GM19328 (cell line): Measurements from ENCODE around the gene NINJ1.

Experiments used
- ATAC-seq: cut with Tn5 transposase; IDR thresholded peaks from one replicate; pipeline ENCODE4 v1.9.1; 2021; ENCODE audit warnings: mild to moderate bottlenecking, moderate library complexity; ENCODE audit not compliant: unreplicated experiment

NINJ1 gene

DNA sequence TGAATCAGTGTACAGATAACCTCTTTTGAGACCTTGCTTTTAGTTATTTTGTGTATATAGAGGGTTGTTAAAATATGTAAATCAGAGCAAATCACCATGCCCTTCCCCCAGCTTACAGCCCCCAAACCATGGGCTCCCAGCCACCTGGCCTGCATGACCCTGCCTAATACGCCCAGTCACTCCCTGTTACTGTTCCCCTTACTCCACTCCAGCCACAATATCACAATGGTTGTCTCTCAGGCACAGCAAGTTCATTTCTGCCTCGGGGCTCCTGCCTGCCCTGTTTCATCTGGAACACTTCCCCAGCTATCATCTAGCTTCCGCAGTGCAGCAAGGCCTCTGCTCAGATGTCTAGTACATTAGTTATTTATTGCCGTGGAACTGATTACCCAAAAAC lies 43.0 kb downstream of the NINJ1 start:
- ATAC-seq = no peak

DNA sequence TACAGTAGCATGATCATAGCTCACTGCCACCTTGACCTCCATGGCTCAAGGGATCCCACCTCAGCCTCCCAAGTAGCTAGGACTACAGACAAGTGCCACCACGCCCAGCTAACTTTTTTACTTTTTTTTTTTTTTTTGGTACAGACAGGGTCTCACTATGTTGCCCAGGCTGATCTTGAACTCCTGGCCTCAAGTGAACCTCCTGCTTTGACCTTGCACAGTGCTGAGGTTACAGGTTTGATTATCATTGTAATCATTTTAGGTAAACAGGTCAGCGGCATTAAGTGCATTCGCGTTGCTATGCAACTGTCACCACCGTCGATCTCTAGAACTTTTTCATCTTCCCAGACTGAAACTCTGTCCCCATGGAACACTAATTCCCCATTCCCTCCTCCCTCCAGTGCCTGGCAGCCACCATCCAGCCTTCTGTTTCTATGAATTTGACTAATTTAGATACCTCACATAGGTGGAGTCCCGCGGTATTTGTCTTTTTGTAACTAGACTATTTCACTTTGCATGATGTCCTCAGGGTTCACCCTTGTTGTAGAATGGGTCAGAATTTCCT lies 43.9 kb downstream of the NINJ1 start:
- no peak for ATAC-seq

DNA sequence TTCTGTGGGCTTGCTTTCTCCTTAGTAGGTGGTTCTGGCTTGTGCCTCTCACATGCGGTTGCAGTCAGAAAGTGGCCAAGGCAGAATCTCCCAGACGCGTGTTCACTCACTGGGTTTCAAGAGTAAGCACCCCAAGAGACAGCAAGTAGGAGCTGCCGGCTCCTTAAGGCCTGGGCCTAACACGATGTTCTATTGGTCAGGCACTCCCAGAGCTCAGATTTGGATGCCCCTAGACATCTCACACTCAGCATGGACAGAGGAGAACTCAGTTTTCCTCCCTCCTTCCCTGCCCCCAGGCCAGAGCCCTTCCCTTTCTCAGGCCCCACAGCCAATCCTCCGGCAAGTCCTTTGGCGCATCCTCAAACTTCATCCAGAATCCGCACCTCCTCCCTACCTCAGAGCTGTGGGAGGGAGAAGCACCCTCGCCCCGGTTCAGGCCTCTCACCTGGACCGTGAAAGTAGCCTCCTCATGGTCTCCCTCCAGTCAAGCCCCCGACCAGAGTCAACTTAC lies 44.5 kb downstream of the NINJ1 start:
- ATAC-seq = no peak

DNA sequence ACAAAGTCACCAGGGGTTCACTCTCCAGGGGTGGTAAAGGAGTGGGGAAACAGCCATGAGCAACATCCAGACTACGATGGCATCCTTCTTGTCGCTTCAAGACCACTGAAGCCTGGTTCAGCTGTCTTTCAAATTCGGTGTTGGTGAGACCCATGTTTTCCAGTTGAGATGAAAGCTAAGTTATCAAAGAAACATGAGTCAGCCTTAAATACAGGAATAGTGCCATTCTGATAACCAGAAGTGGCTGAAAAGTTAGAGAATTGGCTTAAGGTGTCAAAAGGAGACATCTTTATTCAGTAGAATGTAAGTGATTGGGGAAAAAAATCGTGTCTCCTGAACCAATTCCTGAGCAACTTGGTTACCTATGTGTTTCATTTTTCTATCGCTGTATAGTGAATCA lies 45.0 kb downstream of the NINJ1 start:
- no peak for ATAC-seq

DNA sequence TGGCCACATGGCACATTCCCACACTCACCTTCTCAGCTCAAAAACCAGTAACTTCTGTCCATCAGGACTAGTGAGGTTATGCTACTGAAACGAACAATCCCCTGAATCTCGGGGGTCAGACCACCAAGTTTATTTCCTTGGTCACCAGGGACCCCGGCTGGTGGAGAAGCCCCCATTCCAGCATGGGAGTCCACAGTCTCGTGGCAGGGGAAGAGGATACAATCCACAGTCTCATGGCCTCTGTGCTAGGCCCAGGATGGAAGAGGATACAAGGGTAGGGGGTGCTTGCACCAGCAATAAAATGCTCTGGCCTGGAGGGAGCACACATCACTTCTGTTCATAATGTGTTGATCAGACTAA lies 45.4 kb downstream of the NINJ1 start:
- no peak for ATAC-seq

DNA sequence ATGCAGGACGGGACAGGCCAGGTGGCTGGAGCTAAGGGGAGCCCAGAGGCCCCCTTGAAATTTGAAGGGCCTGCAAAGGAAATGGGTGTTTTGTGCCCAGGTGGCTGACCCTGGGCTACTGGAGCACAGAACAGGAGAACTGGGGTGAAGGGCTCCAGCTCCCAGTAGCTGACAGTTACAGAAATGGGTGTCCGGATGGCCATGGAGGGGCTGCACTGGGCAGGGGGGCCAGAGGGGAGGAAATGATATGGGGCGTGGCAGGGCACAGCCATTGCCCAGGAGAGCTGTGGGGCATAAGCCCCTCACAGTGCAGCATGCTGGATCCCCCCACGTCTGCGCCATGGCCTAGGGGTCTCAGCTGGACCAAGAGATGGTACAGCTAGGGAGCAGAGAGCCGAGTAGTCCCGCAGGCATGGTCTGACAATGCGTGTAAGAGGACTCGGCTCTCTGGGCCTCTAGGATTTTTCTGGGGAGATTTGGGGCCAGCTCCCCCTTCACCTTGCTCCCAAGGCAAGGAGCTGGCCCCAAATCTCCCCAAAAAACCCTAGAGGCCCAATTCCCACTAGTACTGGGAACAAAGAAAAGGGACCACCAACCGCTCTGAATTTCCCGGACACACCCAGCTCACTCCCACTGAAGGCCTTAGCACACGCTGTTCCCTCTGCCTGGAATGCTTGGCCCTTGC lies 45.9 kb downstream of the NINJ1 start:
- no peak for ATAC-seq

DNA sequence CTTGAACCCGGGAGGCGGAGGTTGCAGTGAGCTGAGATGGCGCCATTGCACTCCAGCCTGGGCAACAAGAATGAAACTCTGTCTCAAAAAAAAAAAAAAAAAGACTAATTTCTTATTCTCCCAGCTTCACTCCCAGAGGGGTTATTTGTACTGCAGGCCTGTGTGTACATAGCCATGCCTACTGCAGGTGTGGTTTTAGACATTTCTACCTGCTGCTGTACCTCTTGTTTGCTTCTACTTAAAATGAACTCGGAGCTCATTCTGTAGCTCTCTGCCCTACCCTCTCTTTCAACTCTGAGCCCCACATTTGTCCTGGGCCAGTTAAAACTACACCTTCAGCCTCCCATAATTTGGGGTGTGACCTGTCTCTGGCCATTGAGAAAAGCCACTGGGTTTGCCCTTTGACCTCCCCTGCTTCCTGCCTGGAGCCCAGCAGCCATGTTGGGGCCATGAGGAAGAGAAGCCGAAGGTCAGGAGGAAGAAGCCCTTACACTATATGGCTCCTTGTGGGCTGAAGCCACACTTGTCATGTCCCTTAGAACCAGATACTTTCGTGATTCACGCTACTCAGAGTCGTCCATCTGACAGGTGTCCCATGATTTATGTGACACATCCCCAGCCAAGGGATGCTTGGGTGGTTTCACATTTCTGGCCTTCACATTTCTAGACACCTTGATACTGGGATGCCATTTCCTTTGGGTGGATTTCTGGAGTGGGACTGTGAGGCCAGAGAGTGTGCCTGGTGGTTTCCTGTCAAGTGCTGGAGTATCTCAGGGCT lies 47.4 kb downstream of the NINJ1 start:
- no peak for ATAC-seq

DNA sequence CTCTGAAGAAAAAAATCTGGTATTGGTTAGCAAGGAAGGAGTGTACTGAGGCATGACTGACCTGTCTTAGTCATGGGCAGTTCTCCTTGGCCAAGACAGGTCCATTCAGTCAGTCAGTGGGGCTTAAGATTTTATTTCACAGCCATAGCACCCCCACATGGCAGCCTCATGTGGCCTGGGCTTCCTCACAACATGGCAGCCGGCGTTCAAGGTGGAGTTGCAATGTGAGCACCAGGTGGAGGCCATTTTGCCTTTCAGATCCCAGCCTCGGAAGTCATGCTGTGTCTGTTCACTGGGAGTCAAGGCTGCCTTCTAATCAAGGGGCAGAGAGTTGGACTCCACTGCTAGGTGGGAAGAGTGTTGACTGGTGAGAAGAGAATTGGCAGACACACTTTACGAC lies 48.4 kb downstream of the NINJ1 start:
- no peak for ATAC-seq

DNA sequence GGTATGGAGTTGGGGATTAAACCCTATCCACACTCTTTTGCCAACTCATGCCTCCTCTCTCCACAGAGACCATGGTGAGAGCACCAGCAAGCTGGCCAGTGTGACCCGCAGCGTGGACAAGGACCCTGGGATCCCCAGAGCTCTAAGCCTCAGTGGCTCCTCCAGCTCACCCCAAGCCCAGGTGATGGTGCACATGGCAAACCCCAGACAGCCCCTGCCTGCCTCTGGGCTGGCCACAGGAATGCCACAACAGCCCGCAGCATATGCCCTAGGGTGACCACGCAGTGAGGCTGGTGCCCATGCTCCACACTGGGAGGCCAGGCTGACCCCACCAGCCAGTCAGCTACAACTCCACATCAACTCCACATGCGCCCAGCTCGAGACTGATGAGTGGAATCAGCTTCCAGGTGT lies 49.6 kb downstream of the NINJ1 start:
- ATAC-seq = no peak

DNA sequence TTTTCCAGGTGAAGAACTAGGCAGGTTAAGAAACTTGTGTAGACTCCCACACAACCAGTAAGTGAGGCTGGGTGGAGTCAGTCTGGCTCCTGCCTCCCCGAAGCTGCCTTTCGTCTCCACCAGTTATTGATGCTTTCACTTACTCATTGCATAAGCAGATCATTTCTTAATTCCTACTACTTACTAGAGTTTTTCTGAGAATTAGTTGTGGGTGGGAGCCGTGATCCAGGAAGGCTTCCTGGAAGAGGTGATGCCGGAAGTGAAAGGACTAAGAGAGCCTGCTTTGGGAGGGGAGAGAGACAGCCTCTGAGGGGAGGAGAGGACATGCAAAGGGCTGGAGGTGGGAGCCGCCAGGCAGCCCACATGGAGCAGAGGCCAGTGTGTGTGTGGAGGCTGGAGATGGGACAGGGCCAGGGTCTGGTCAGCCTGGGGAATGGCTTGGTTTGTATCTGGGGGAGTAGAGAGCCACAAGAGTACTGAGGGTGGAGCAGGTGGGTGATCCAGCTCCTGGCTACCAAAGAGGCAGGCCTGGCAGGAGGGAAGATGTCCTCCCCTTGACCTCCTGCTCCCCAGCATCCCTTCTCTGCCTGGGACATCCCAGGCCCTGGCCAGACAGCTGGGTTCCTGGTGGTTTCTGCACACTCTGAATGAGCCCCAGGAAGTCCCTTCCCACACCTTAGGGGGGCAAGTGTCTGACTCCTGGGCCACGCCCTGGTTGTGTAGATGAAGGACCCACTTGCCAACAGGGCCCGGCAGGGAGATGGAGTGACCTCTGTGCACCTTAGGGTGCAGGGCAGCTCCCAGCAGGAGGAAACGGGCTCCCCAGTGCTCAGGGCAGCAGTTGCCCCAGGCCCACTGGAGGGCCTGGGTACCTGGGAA lies 50.2 kb downstream of the NINJ1 start:
- no peak for ATAC-seq

DNA sequence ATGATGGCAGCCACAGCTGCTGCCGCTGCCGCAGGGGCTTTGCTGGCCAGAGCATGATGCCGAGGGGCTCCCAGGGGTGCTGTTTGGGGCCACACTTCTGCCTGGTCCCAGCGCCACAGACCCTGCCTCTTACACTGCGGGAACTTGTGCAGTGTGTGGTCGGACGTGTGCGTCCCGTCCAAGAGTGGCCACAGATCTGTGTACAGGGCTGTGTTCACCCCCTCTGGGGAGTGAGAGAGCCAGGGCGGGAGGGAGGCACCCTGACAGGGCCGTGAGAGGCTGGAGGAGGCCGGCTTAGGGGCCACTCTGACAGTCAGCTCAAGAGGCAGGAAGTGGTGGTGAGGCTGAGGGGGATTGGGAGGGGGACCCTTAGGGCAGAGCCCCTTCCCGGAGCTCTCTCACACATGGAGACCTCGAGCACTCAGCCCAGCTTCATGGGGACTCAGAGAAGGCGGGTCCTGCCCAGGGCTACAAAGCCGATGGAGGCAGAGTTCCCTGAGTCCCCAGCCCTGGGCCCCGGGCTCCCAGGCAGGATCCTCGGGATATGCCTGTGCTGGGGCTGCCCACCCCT lies 51.1 kb downstream of the NINJ1 start:
- no peak for ATAC-seq

DNA sequence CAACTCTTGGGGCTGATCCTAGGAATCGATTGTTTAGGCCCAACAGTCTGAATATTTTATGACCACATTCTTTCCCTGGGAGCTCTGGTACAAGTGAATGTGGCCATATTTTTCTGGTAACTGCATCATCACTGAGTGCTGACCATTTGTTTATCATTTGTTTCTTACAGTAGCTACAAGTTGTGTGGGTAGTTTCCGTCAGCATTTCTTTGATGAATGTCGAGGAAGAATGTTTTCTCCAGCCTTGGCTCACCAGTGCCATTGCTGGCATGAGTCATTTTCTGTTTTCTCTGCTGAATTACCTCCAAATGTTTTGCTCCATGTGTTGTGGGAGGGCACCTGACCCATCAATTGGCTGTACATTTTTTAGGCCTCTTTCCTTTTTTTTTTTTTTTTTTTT lies 52.1 kb downstream of the NINJ1 start:
- no peak for ATAC-seq

DNA sequence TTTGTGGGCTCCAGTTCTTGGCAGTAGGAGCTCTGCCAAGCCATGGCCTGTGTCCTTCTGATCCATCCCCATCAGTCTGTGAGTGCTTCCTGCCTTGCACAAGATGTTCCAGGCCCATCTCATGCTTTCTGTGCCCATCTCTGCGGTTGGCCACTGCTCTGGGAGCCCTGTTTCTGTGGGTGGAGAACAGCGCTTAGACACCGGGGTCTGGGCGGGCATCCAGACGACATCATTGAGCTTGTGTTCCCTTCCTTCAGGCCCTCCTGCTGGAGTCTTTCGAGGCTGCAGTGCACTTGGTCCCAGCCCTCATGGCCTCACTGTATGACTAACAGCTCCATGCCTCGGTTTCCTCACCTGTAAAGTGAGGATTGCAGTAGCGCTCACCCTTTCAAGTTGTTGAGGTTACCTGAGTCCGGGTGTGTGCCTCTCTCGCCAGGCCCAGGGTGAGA lies 52.9 kb downstream of the NINJ1 start:
- ATAC-seq = no peak

DNA sequence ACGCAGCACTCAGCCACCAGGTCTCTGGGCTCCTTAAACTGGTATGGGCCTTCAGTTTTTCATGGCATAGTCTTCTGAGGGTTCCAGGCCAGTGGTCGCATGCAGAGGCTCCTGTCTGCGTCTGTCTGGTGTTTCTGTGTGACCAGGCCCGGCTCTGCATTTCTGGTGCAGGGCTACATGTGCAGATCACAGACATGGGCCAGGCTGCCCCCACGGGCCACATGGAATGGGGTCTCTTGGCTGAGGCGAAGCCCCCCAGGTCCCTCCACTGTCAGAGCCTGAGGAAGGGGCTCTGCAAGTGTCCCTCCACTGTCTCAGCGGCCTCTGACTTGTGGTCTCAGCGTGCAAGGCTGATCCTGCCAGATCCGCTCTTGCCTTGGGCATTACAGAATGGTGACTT lies 53.6 kb downstream of the NINJ1 start:
- no peak for ATAC-seq

DNA sequence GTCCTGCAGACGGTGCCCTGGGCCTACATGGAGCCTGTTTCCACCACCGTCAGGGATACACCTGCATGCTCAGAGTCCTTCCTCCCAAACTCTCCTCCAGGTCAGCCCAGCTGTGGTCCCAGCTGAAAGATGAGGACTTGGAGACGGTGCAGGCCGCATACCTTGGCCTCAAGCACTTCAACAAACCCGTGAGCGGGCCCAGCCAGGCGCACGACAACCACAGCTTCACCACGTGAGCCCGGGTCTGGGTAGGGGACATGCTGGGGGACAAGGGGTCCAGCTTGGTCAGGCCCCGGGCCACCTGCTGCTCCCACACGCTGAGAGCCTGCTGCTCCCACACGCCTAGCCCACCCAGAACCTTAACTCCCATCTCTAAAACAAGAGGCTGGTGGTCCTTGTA lies 54.7 kb downstream of the NINJ1 start:
- ATAC-seq = no peak

DNA sequence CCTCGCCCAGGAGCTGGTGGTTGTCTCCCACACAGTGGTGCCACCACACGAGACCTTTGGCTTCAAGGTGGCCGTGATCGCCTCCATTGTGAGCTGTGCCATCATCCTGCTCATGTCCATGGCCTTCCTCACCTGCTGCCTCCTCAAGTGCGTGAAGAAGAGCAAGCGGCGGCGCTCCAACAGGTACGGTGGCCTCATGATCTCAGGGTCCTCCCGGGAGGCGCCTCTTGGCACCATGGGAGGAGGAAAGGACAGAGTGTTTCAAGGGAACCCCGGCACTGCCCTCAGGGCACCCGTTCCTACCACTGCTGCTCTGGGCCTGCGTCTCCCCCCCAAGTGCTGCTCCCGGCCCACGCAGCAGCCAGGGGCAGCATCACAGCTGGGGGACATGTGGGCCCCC lies 56.2 kb downstream of the NINJ1 start:
- ATAC-seq = no peak

DNA sequence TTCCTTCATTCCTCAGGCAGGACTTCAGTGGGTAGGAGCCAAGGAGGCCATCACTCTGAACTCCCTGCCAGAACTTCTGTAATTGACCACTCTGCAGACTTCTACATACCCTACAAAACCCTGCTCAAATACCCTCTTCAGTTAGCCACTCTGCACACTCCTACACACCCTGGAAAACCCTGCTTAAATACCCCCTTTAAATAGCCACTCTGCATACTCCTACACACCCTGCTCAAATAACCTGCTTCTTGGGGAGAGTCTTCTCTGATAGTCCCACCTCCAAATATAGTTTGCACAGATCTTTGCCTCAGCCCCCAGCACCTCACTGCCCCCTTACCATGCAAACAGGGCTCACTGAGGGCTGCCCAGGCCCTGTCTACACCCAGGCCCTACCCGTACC lies 56.7 kb downstream of the NINJ1 start:
- ATAC-seq = no peak

DNA sequence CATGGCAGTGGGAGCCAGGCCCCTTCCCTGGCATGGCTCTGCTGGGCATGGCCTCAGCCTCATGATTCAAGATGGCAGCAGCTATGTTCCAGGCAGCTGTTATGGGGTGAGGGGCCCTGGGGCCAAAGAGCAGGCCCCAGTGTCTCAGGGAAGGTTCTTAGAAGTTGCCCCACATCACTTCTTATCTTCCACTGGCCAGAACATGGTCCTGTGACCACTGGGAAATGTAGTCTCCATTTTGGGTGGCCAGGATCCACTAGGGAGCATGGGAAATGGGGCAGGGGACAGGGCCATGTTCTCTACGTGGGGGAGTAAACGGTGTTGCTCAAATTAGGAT lies 57.3 kb downstream of the NINJ1 start:
- ATAC-seq = no peak

DNA sequence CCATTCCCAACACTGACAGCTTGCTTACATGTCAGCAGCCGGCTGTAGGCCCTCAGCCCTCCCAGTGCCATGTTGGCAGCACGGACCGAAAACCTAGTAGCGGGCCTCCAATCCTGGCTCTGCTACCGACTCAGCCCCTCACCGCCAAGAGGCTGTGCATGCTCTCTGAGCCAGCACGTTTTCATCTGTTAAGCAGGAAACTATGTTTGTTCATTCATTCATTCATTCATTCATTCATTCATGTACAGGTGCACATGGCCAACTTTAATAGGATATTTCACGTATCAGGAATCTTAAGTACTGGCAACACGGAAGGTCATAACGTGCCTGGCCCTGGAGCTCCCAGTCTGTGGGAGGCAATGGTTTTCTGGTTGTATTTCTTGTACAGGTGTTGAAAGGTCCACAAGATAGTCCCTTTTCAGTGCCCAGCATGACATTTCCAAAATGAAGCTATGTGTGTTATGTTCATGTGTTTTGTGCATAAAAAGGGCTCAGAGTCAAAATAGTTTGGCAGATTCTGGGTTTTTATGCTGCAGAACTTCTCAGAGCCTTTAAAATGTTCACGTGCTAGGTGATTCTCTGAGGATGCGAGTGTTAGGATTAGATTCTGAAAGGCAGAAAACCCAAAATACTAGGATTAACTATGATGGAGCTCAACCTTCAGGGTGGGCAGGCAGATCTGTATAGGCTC lies 57.8 kb downstream of the NINJ1 start:
- no peak for ATAC-seq

DNA sequence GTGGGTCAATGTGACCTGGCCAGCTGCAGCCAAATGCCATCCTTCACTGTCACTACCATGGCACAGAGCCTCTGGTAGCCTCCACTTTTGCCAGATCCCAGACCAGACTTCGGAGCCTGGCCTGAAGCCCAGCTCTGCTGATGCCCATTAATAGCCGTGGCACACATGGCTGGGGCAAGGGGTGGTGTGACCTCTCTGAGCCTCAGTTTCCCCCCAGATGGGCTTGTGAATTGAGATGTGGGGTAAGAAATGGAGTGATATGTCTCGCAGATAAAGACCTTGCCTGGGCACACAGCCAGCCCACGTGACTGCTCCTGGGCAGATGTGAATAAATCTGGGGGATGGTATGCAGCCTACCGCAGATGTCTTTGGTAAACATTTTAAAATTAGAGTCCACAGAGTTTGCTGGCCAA lies 61.7 kb downstream of the NINJ1 start:
- no peak for ATAC-seq
